Measurements from ENCODE around the gene ACADSB.

ACADSB gene

GRCh38 chr10:122992031-122992585 is 16.7 kb upstream of the ACADSB start:
- no peak overlapping the region for H3K4me3 ChIP-seq (ENCODE audit: low read length)
- DNase-seq (ENCODE audit: low read depth): no peak
- TF ChIP-seq CTCF (conservative IDR thresholded peaks at IDR 0.05; ENCODE audit: low read length): no peak

- DNase-seq (ENCODE audit: low read depth): no peak
- no peak for TF ChIP-seq CTCF (conservative IDR thresholded peaks at IDR 0.05; ENCODE audit: low read length)
- H3K4me3 ChIP-seq (ENCODE audit: low read length): no peak overlapping the region
These were observed 14.9 kb upstream of the ACADSB start for GRCh38 chr10:122993797-122994336.

- TF ChIP-seq CTCF (conservative IDR thresholded peaks at IDR 0.05; ENCODE audit: low read length): no peak
- no peak overlapping the region for H3K4me3 ChIP-seq (ENCODE audit: low read length)
- no peak for DNase-seq (ENCODE audit: low read depth)
These were observed 12.9 kb upstream of the ACADSB start for GRCh38 chr10:122995936-122996335.

GRCh38 chr10:122997864-122998263 is 10.9 kb upstream of the ACADSB start:
- no peak for TF ChIP-seq CTCF (conservative IDR thresholded peaks at IDR 0.05; ENCODE audit: low read length)

GRCh38 chr10:122998360-122998917 is 10.4 kb upstream of the ACADSB start:
- no peak overlapping the region for H3K4me3 ChIP-seq (ENCODE audit: low read length)
- no peak for TF ChIP-seq CTCF (conservative IDR thresholded peaks at IDR 0.05; ENCODE audit: low read length)
- DNase-seq (ENCODE audit: low read depth): no peak

More at GRCh38 chr10:122997864-122998263, 10.9 kb upstream of the ACADSB start:
- no peak overlapping the region for H3K4me3 ChIP-seq (ENCODE audit: low read length)
- DNase-seq (ENCODE audit: low read depth): no peak

- DNase-seq (ENCODE audit: low read depth): no peak
- no peak overlapping the region for H3K4me3 ChIP-seq (ENCODE audit: low read length)
- no peak for TF ChIP-seq CTCF (conservative IDR thresholded peaks at IDR 0.05; ENCODE audit: low read length)
These were observed 9.9 kb upstream of the ACADSB start for GRCh38 chr10:122998934-122999333.

- no peak for DNase-seq (ENCODE audit: low read depth)
- no peak for TF ChIP-seq CTCF (conservative IDR thresholded peaks at IDR 0.05; ENCODE audit: low read length)
- H3K4me3 ChIP-seq (ENCODE audit: low read length): no peak overlapping the region
These were observed 9.5 kb upstream of the ACADSB start for GRCh38 chr10:122999347-122999746.
